Natural killer cell (primary cell): ENCODE measurements around the gene ZEB1. TPM values are rescaled to one million over a fixed set of nuclear protein-coding genes. Genes with fewer than 3 reads are reported as not detected.
"Not testable (repeated sequence)": the region's sequence is repeated elsewhere in the genome, so short reads cannot be mapped to it uniquely, and the experiment has no call there.

Experiments
- ATAC-seq, 3 donors: fragments of 150-1000 bp in 2 of 3; fragments of 200-7000 bp in 1 of 3; cut with Tn5 transposase; 1 replicate in 1 of 3; 2 replicates in 2 of 3; pipeline ENCODE4 v1.10.0; 2021; ENCODE audit warnings: mild to moderate bottlenecking in 2 of 3, moderate library complexity in 2 of 3
- DNase-seq, 2 donors: peaks; one replicate each; pipeline versions ENCODE4 v3.0.0 to v3.0.0-alpha.2; 2013 to 2021; ENCODE audit warnings: mixed read lengths in 1 of 2
- H3K27ac ChIP-seq: one replicate; pipeline ENCODE4 v1.5.1; 2013; ENCODE audit warnings: mild to moderate bottlenecking, low read length
- H3K27me3 ChIP-seq: one replicate; pipeline ENCODE4 v1.6.1; 2013; ENCODE audit warnings: low read length; ENCODE audit not compliant: control insufficient read depth, insufficient read depth
- H3K36me3 ChIP-seq: one replicate; pipeline ENCODE4 v1.6.1; 2013; ENCODE audit warnings: low read length; ENCODE audit not compliant: control insufficient read depth, insufficient read depth
- H3K4me1 ChIP-seq: one replicate; pipeline ENCODE4 v1.6.1; 2013; ENCODE audit warnings: low read length; ENCODE audit not compliant: control insufficient read depth, insufficient read depth
- H3K4me3 ChIP-seq: one replicate; pipeline ENCODE4 v1.5.1; 2013; ENCODE audit warnings: low read length
- H3K9me3 ChIP-seq: one replicate; pipeline ENCODE4 v1.6.1; 2013; ENCODE audit warnings: low read length; ENCODE audit not compliant: control insufficient read depth, insufficient read depth
- H3K27ac Mint-ChIP-seq, 2 donors: one replicate each; pipeline ENCODE4 v1.8.0; 2022; ENCODE audit warnings: mild to moderate bottlenecking in 2 of 2, mixed read lengths in 2 of 2, moderate library complexity in 1 of 2
- H3K27me3 Mint-ChIP-seq, 2 donors: one replicate each; pipeline ENCODE4 v1.8.0; 2022; ENCODE audit warnings: low read depth in 2 of 2, mixed read lengths in 2 of 2
- H3K36me3 Mint-ChIP-seq: one replicate; pipeline ENCODE4 v1.8.0; 2022; ENCODE audit warnings: mixed read lengths
- H3K4me1 Mint-ChIP-seq, 2 donors: one replicate each; pipeline ENCODE4 v1.8.0; 2022; ENCODE audit warnings: mixed read lengths in 2 of 2
- H3K4me3 Mint-ChIP-seq: one replicate; pipeline ENCODE4 v1.8.0; 2022; ENCODE audit warnings: mild to moderate bottlenecking, moderate library complexity, mixed read lengths
- H3K9me3 Mint-ChIP-seq, 2 donors: one replicate each; pipeline ENCODE4 v1.8.0; 2022; ENCODE audit warnings: mixed read lengths in 2 of 2
- WGBS: methylation state at CpG from one replicate; pipeline ENCODE4 v1.1.7; 2013; ENCODE audit warnings: missing lambda C conversion rate; ENCODE audit not compliant: insufficient coverage; 5-methylcytosine and 5-hydroxymethylcytosine counted together
- intact Hi-C: fragments of 100-400 bp; cut with micrococcal nuclease; formaldehyde crosslinking; loops from one replicate; pipeline ENCODE4 v1.14.2; 2022
- total RNA-seq, 4 donors: library from RNA; stranded (reverse); fragments of 120-200 nt in 1 of 4; gene quantifications; one replicate each; pipeline versions ENCODE4 v1.2.3 to v1.2.4, GENCODE V29; 2013 to 2022
- TF ChIP-seq, protein P1 (sequence below): fragments of 200-600 bp; IDR thresholded peaks from one replicate; pipeline ENCODE4 v1.8.0; 2022; ENCODE audit warnings: antibody characterized with exemption

The ZEB1 gene
- total RNA-seq, 3 donors from 2014 or later (not counting 1 experiment from before 2014, with no cell fraction given) = 29.3 to 30.6 (median 29.7) TPM

DNA sequence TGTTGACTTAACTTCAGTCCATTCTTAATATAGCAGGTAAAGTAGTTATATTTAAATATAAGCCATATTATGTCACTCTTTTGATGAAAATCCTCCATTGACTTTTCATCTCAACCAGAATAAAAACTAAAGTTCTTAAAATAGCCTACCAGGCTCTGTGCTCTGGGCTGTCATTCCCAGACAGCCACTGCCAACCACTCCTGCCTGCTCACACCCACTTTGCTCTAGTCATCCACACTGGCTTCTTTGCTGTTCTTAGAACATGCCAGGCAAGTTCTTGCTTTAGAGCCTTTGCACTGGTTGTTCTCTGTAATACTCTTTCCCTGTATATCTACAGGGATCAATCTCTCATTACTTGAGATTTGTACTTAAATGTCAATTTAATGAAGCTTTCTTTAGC, 80.6 kb downstream of the ZEB1 start:
- TF ChIP-seq, protein P1, sequence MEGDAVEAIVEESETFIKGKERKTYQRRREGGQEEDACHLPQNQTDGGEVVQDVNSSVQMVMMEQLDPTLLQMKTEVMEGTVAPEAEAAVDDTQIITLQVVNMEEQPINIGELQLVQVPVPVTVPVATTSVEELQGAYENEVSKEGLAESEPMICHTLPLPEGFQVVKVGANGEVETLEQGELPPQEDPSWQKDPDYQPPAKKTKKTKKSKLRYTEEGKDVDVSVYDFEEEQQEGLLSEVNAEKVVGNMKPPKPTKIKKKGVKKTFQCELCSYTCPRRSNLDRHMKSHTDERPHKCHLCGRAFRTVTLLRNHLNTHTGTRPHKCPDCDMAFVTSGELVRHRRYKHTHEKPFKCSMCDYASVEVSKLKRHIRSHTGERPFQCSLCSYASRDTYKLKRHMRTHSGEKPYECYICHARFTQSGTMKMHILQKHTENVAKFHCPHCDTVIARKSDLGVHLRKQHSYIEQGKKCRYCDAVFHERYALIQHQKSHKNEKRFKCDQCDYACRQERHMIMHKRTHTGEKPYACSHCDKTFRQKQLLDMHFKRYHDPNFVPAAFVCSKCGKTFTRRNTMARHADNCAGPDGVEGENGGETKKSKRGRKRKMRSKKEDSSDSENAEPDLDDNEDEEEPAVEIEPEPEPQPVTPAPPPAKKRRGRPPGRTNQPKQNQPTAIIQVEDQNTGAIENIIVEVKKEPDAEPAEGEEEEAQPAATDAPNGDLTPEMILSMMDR = no peak
- peaks cover 6 to 11% of the 10 kb centered on the region in 2 donors for H3K4me1 Mint-ChIP-seq
- no peaks in the 10 kb centered on the region for H3K9me3 Mint-ChIP-seq

DNA sequence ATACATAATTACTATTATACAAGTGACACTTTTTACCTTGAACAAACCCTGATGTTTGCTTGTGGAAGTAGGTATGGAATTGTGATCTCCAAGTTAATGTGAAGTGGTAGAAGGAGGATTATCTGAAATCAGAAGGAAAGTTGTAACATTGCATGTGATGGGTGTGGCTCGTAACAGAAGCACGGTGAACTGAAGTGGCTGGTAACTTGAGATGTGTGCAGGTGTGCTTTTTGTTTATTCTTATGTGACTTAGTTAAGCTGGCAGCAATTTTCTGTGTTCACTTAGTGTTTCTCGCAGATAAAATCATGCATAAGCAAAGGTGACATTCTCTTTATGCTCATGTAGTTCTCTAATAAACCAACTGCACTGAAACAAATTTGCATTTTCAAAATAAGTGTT, 82.3 kb downstream of the ZEB1 start:
- DNase-seq (no peak), ATAC-seq (no peak)
- Histone ChIP-seq H3K27me3 (no peaks in the 10 kb centered on the region), H3K4me3 (no peak overlapping the region), H3K36me3 (no peaks in the 10 kb centered on the region), H3K27ac (no peak overlapping the region), H3K9me3 (no peaks in the 10 kb centered on the region), H3K4me1 (no peaks in the 10 kb centered on the region)
- no peaks in the 10 kb centered on the region for H3K27me3 Mint-ChIP-seq
- H3K4me1 Mint-ChIP-seq = peaks cover 8 to 11% of the 10 kb centered on the region in 2 donors
- H3K4me3 Mint-ChIP-seq = no peak overlapping the region
- no peaks in the 10 kb centered on the region for H3K36me3 Mint-ChIP-seq
- H3K9me3 Mint-ChIP-seq = no peaks in the 10 kb centered on the region
- 92% methylated on average over 3 of the region's 3 CpGs for WGBS
- TF ChIP-seq, protein P1 = no peak
- intact Hi-C loops = no loop called here
- H3K27ac Mint-ChIP-seq = no peak overlapping the region

More for the DNA sequence above, 80.6 kb downstream of the ZEB1 start:
- Mint-ChIP-seq H3K36me3 (no peaks in the 10 kb centered on the region), H3K4me3 (no peak overlapping the region), H3K27me3 (no peaks in the 10 kb centered on the region), H3K27ac (no peak overlapping the region)
- Histone ChIP-seq H3K27ac (no peak overlapping the region), H3K4me3 (no peak overlapping the region), H3K9me3 (no peaks in the 10 kb centered on the region), H3K36me3 (no peaks in the 10 kb centered on the region), H3K4me1 (no peaks in the 10 kb centered on the region), H3K27me3 (no peaks in the 10 kb centered on the region)
- ATAC-seq (no peak), DNase-seq (no peak)
- intact Hi-C loops = no loop called here

DNA sequence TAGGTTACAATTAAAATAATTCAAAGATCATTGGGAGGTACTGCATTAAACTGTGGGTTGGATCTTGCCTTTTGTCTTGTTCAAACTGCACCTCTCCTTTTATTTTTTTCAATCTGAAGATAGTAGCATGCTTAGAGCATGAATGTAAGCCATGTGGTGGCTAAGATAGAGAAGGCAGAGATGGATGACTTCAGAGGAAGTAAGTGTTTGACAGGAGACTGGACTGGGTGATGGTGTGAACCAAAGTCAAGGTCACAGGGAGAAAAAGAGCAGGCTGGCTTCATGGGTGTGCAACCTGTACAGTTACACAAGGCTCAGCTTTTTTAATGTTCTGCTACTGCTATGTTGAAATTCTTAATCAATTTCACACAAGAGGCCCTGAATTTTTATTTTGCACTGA, 85.6 kb downstream of the ZEB1 start:
- Mint-ChIP-seq H3K4me3 (no peak overlapping the region), H3K27me3 (no peaks in the 10 kb centered on the region), H3K27ac (peak overlapping the region in 1 of 2 donors; percentile 36), H3K9me3 (peaks cover 0 to 3% of the 10 kb centered on the region in 2 donors), H3K36me3 (no peaks in the 10 kb centered on the region), H3K4me1 (peaks cover 8 to 10% of the 10 kb centered on the region in 2 donors)
- Histone ChIP-seq H3K9me3 (no peaks in the 10 kb centered on the region), H3K4me3 (no peak overlapping the region), H3K27me3 (no peaks in the 10 kb centered on the region), H3K27ac (no peak overlapping the region), H3K36me3 (no peaks in the 10 kb centered on the region), H3K4me1 (no peaks in the 10 kb centered on the region)
- ATAC-seq (peak in 2 of 3 donors; percentile 50), DNase-seq (no peak)
- TF ChIP-seq, protein P1 = no peak
- intact Hi-C loops = no loop called here

DNA sequence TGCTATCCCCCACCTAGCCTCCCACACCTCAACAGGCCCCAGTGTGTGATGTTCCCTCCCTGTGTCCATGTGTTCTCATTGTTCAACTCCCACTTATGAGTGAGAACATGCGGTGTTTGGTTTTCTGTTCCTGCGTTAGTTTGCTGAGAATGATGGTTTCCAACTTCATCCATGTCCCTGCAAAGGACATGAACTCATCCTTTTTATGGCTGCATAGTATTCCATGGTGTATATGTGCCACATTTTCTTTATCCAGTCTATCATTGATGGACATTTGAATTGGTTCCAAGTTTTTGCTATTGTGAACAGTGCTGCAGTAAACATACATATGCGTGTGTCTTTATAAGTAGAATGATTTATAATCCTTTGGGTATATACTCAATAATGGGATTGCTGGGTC, 86.8 kb downstream of the ZEB1 start:
- H3K4me1 Mint-ChIP-seq = peaks cover 8 to 17% of the 10 kb centered on the region in 2 donors
- no CpG with 5 or more reads among the region's 3 CpGs for WGBS
- intact Hi-C loops, H3K27me3 ChIP-seq, ATAC-seq, H3K27ac ChIP-seq, H3K9me3 ChIP-seq, H3K9me3 Mint-ChIP-seq, H3K4me1 ChIP-seq, H3K36me3 Mint-ChIP-seq, H3K27ac Mint-ChIP-seq, H3K36me3 ChIP-seq, H3K27me3 Mint-ChIP-seq, H3K4me3 Mint-ChIP-seq, H3K4me3 ChIP-seq, DNase-seq: not testable (repeated sequence)

- H3K27ac Mint-ChIP-seq, DNase-seq, ATAC-seq, H3K4me3 Mint-ChIP-seq, H3K27me3 ChIP-seq, H3K4me3 ChIP-seq, H3K36me3 Mint-ChIP-seq, H3K27me3 Mint-ChIP-seq, H3K9me3 Mint-ChIP-seq, H3K9me3 ChIP-seq, H3K4me1 ChIP-seq, H3K27ac ChIP-seq, intact Hi-C loops, H3K36me3 ChIP-seq: not testable (repeated sequence)
- WGBS = 100% methylated on average over 1 of the region's 2 CpGs
- H3K4me1 Mint-ChIP-seq = peaks cover 12 to 19% of the 10 kb centered on the region in 2 donors
These were observed 93.4 kb downstream of the ZEB1 start for GRCh38 chr10:31412397-31412796.
